Thoracic aorta endothelial cell (primary cell): ENCODE results near the gene TOLLIP. TPM values are rescaled to one million over a fixed set of nuclear protein-coding genes. Genes with fewer than 3 reads are reported as not detected.

Experiments used
- small RNA-seq: library from RNA; depleted of rRNA; stranded (forward); fragments of <200 nt; gene quantifications from one replicate; pipeline ENCODE3, GENCODE V24; 2012
- total RNA-seq: library from RNA; depleted of rRNA; stranded (reverse); fragments of >200 nt; gene quantifications from 2 replicates; pipeline ENCODE4 v1.2.3, GENCODE V29; 2012

Gene TOLLIP
- total RNA-seq: 23.0 and 23.3 TPM in 2 replicates

GRCh38 chr11:1309498-1310317 lies at the start of gene TOLLIP:
Gene TOLLIP, minus strand, starts transcription at chr11:1309632. Its CDS starts 134 bp downstream, at chr11:1309498.

Small RNA genes lying within 50 kb of the gene (small RNA-seq; reads per million reads assigned to genes)
- not detected for gene MIR6744

Other genes with a start within 250 kb of the TOLLIP start
- gene MUC2, start 234.8 kb downstream of the TOLLIP start, total RNA-seq: not detected in 2 replicates
- not detected in 2 replicates for gene MUC5AC, start 151.7 kb downstream of the TOLLIP start, total RNA-seq
- under 0.01 TPM in 1 of 2 replicates, not detected in the other for gene MUC5B, start 86.6 kb downstream of the TOLLIP start, total RNA-seq
- 0.36 and 0.53 TPM in 2 replicates for gene BRSK2, start 80.3 kb upstream of the TOLLIP start, total RNA-seq
- gene MOB2, start 177.1 kb upstream of the TOLLIP start, total RNA-seq: 17.0 and 21.1 TPM in 2 replicates